Measurements from ENCODE around the gene CD44.

- TF ChIP-seq CTCF (IDR thresholded peaks at IDR 0.05) (no peak), CEBPB (IDR thresholded peaks at IDR 0.05) (no peak), POLR2AphosphoS2 (conservative IDR thresholded peaks at IDR 0.05; ENCODE audit: low read length) (no peak), HDAC2 (IDR thresholded peaks at IDR 0.05) (no peak), HES2 (IDR thresholded peaks at IDR 0.05) (no peak), POLR2A (IDR thresholded peaks at IDR 0.05; ENCODE audit: low read length) (no peak), EP300 (IDR thresholded peaks at IDR 0.05) (no peak), ZFP36 (IDR thresholded peaks at IDR 0.05; ENCODE audit: borderline replicate concordance, partially characterized antibody) (no peak)
Observed at GRCh38 chr11:35136311-35136710, 2.7 kb upstream of the CD44 start.

Data from A549 (cell line).